Mesendoderm (in vitro differentiated cells): ENCODE data around the gene BPIFB2.
A peak's percentile ranks its signal among the peaks of the same experiment; 100 is the strongest.

ENCODE experiments used
- DNase-seq: peaks from one replicate; pipeline ENCODE4 v3.0.0; 2013
- H2AK5ac ChIP-seq: 2 replicates; pipeline ENCODE4 v1.6.1; 2013; ENCODE audit warnings: low read length, inconsistent platforms
- H2BK120ac ChIP-seq: 2 replicates; pipeline ENCODE4 v1.6.1; 2013; ENCODE audit warnings: low read depth, mild to moderate bottlenecking, low read length, moderate library complexity, mixed read lengths
- H2BK15ac ChIP-seq: replicated peaks from 2 replicates; pipeline ENCODE4 v1.6.1; 2013; ENCODE audit warnings: low read depth, mild to moderate bottlenecking, moderate library complexity
- H2BK5ac ChIP-seq: 2 replicates; pipeline ENCODE4 v1.6.1; 2013; ENCODE audit warnings: low read length, inconsistent platforms
- H3K18ac ChIP-seq: 2 replicates; pipeline ENCODE4 v1.6.1; 2013; ENCODE audit warnings: mild to moderate bottlenecking, low read length, mixed read lengths
- H3K23ac ChIP-seq: one replicate; pipeline ENCODE4 v1.6.1; 2013; ENCODE audit warnings: low read length
- H3K27ac ChIP-seq: 2 replicates; pipeline ENCODE4 v1.5.1; 2013; ENCODE audit warnings: low read depth, mild to moderate bottlenecking, inconsistent platforms, low read length, moderate library complexity
- H3K27me3 ChIP-seq: 2 replicates; pipeline ENCODE4 v1.6.1; 2013; ENCODE audit warnings: low read length, control low read depth, mild to moderate bottlenecking, inconsistent platforms; ENCODE audit not compliant: insufficient read depth, poor library complexity
- H3K36me3 ChIP-seq: 2 replicates; pipeline ENCODE4 v1.6.1; 2013; ENCODE audit warnings: low read length, inconsistent platforms; ENCODE audit not compliant: control insufficient read depth, insufficient read depth
- H3K4ac ChIP-seq: one replicate; pipeline ENCODE4 v1.6.1; 2013; ENCODE audit warnings: low read depth, mild to moderate bottlenecking, low read length, moderate library complexity
- H3K4me1 ChIP-seq: 2 replicates; pipeline ENCODE4 v1.6.1; 2013; ENCODE audit warnings: low read depth, low read length, inconsistent platforms; ENCODE audit not compliant: control insufficient read depth
- H3K4me2 ChIP-seq: 2 replicates; pipeline ENCODE4 v1.6.1; 2013; ENCODE audit warnings: low read length
- H3K4me3 ChIP-seq: 2 replicates; pipeline ENCODE4 v1.5.1; 2013; ENCODE audit warnings: mild to moderate bottlenecking, low read length
- H3K56ac ChIP-seq: one replicate; pipeline ENCODE4 v1.6.1; 2013; ENCODE audit warnings: low read length
- H3K79me1 ChIP-seq: 2 replicates; pipeline ENCODE4 v1.6.1; 2013; ENCODE audit warnings: low read length, inconsistent platforms
- H3K79me2 ChIP-seq: 2 replicates; pipeline ENCODE4 v1.6.1; 2013; ENCODE audit warnings: mild to moderate bottlenecking, low read length; ENCODE audit not compliant: control insufficient read depth, insufficient read depth
- H3K9ac ChIP-seq: 2 replicates; pipeline ENCODE4 v1.6.1; 2013; ENCODE audit warnings: low read length, inconsistent platforms
- H4K5ac ChIP-seq: one replicate; pipeline ENCODE4 v1.6.1; 2013; ENCODE audit warnings: low read length
- H4K8ac ChIP-seq: one replicate; pipeline ENCODE4 v1.6.1; 2013; ENCODE audit warnings: low read depth, mild to moderate bottlenecking, control low read depth, low read length, moderate library complexity
- WGBS: extraction: QIAGEN DNeasy Blood & Tissue Kit; methylation state at CpG from one replicate; pipeline ENCODE4 v1.1.7; 2013; ENCODE audit warnings: low lambda C conversion rate, missing lambda C conversion rate; ENCODE audit not compliant: insufficient coverage; ENCODE audit errors: extremely low coverage; 5-methylcytosine and 5-hydroxymethylcytosine counted together

Gene BPIFB2

GRCh38 chr20:32978009-32978335, 29.5 kb upstream of the BPIFB2 start:
- Histone ChIP-seq H3K27me3 (no peaks in the 10 kb centered on the region), H3K79me1 (no peaks in the 10 kb centered on the region), H3K9ac (peak overlapping the region; percentile 40), H2AK5ac (peak overlapping the region; percentile 7), H3K4me1 (peaks cover 21% of the 10 kb centered on the region), H3K36me3 (no peaks in the 10 kb centered on the region), H3K56ac (peak overlapping the region; percentile 89), H3K79me2 (no peaks in the 10 kb centered on the region), H4K8ac (no peak overlapping the region), H3K27ac (peak overlapping the region; percentile 0), H3K18ac (peak overlapping the region; percentile 13), H4K5ac (peak overlapping the region; percentile 95), H3K4me3 (no peak overlapping the region), H3K4me2 (no peak overlapping the region), H3K23ac (peak overlapping the region; percentile 11), H3K4ac (peak overlapping the region; percentile 39), H2BK120ac (peak overlapping the region; percentile 2), H2BK15ac (no peak overlapping the region), H2BK5ac (peak overlapping the region; percentile 97)
- no CpG with 5 or more reads among the region's 7 CpGs for WGBS
- DNase-seq = no peak

DNA sequence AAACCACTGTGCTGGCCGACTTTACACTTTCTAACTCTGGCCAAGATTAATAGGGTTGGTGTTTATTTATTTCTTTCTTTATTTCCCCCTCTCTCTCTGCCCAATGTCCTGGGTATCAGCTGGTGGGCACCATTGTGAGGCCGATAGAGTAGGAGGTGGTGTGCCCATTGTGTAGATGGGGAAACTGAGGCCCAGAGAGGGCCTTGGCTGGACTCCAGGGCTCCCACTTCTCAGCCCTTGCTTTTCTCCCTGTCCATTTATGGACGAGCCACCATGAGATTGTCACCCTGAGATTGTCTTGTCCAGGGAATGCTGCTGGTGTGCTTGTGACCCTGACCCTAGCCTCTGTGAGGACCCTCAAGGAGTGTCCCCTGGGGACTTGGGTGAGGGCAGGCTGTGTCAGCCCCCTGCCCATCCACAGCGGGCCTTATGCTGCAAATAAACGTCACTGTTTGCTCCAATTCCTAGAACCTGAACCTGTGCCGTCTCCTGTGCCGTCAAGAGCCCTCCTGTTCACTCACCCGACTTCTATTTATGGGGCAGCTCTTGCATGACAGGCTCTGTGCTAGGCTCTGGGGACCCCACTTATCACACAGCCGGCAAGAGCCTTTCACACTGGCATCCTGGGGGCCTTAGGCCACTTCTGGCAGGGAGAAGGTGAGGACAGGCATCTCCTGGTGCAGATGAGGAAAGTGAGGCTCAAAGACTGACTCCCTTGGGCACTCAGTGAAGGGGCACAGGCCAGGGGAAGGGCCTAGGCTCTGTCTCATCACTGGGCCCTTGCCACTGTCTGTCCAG, 28.1 kb upstream of the BPIFB2 start:
- Histone ChIP-seq H3K9ac (no peak overlapping the region), H3K36me3 (no peaks in the 10 kb centered on the region), H3K79me2 (no peaks in the 10 kb centered on the region), H3K4ac (no peak overlapping the region), H3K4me2 (no peak overlapping the region), H3K4me3 (no peak overlapping the region), H2AK5ac (peak overlapping the region; percentile 80), H4K5ac (no peak overlapping the region), H3K23ac (no peak overlapping the region), H3K56ac (peak overlapping the region; percentile 68), H2BK5ac (no peak overlapping the region), H4K8ac (no peak overlapping the region), H3K27ac (no peak overlapping the region), H3K27me3 (no peaks in the 10 kb centered on the region), H3K4me1 (peaks cover 14% of the 10 kb centered on the region), H2BK15ac (no peak overlapping the region), H3K79me1 (no peaks in the 10 kb centered on the region), H2BK120ac (peak overlapping the region; percentile 16), H3K18ac (peak overlapping the region; percentile 65)
- DNase-seq = no peak
- no CpG with 5 or more reads among the region's 9 CpGs for WGBS

GRCh38 chr20:32980131-32980941, 27.2 kb upstream of the BPIFB2 start:
- DNase-seq = no peak
- H3K56ac ChIP-seq = peak overlapping the region; percentile 9
- no CpG with 5 or more reads among the region's 19 CpGs for WGBS

DNA sequence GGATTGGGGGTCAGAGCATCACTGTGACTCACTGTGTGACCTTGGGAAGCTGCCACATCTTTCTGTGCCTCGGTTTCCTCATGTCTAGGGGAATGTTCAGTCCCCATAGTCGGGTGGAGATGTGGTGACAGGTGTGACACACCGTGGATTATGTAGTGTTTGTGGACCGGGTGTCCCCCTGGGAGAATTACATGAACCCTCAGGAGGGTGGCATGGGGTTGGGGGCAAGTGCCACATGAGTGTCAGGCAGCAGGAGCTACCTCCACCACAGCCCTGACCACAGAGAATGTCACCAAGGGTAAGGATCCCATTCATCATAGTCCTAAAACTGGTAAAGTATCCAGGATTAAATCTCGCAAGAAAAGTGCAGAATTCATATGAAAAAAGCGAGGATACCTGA, 26.5 kb upstream of the BPIFB2 start:
- no peak overlapping the region for H3K18ac ChIP-seq
- peak overlapping the region; percentile 65 for H3K56ac ChIP-seq
- H2BK15ac ChIP-seq = no peak overlapping the region
- H3K4me1 ChIP-seq = peaks cover 10% of the 10 kb centered on the region
- H3K4me3 ChIP-seq = no peak overlapping the region
- H3K79me1 ChIP-seq = no peaks in the 10 kb centered on the region
- H2AK5ac ChIP-seq = peak overlapping the region; percentile 79
- H3K9ac ChIP-seq = no peak overlapping the region
- H3K23ac ChIP-seq = no peak overlapping the region
- no peak overlapping the region for H4K8ac ChIP-seq
- no peaks in the 10 kb centered on the region for H3K36me3 ChIP-seq
- no peak overlapping the region for H4K5ac ChIP-seq
- WGBS = no CpG with 5 or more reads among the region's 6 CpGs
- H2BK120ac ChIP-seq = no peak overlapping the region
- peak overlapping the region; percentile 64 for H3K4ac ChIP-seq
- H3K27ac ChIP-seq = no peak overlapping the region
- H3K4me2 ChIP-seq = no peak overlapping the region
- H3K79me2 ChIP-seq = no peaks in the 10 kb centered on the region
- no peak for DNase-seq
- no peaks in the 10 kb centered on the region for H3K27me3 ChIP-seq
- no peak overlapping the region for H2BK5ac ChIP-seq

More at GRCh38 chr20:32980131-32980941, 27.2 kb upstream of the BPIFB2 start:
- no peak overlapping the region for H3K4me2 ChIP-seq
- no peak overlapping the region for H3K9ac ChIP-seq
- H3K4me1 ChIP-seq = peaks cover 15% of the 10 kb centered on the region
- H3K27me3 ChIP-seq = no peaks in the 10 kb centered on the region
- no peak overlapping the region for H4K5ac ChIP-seq
- no peak overlapping the region for H3K23ac ChIP-seq
- H2AK5ac ChIP-seq = peak overlapping the region; percentile 79
- H3K36me3 ChIP-seq = no peaks in the 10 kb centered on the region
- H3K79me1 ChIP-seq = no peaks in the 10 kb centered on the region
- no peak overlapping the region for H4K8ac ChIP-seq
- peak overlapping the region; percentile 54 for H2BK120ac ChIP-seq
- H3K18ac ChIP-seq = peak overlapping the region; percentile 40
- H3K4me3 ChIP-seq = no peak overlapping the region
- no peak overlapping the region for H2BK15ac ChIP-seq
- H3K27ac ChIP-seq = no peak overlapping the region
- H3K79me2 ChIP-seq = no peaks in the 10 kb centered on the region
- H3K4ac ChIP-seq = peak overlapping the region; percentile 64
- peak overlapping the region; percentile 54 for H2BK5ac ChIP-seq

DNA sequence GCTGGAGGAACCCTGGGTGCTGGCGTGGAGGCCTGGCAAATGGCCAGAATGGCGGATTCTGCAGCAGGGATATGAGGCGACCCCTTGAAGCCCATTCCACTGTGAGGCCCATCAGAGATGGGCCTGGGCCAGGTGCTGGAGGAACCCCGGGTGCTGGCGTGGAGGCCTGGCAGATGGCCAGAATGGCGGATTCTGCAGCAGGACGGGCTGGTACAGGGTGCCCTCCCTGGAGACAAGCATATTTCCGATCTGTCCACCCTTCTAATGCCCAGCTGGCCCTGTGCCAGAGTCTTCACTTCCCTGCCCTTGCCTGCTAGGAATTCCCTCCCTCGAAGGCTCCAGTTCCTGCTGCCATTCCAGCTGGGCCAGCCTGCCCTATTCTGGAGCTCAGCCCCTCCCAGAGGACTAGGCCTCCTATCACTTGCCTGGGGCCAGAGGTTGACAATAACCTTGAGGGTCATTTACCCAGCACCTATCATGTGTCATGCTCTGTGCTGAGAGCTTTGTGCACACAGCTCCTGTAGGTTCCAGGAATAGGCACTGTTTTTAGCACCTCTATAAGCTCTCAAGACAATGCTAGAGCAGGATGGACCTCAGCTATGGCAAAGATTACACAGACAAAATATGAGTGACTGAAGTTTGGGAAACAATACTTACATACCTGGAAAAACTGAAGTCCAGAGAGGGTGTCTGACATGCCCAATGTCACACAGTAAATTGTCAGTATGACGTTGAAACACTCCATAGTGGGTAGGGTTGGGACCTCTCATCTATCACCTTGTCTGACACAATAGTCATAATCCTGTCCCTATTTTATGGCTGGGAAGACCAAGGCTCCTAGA, 24.7 kb upstream of the BPIFB2 start:
- no peak overlapping the region for H3K4me3 ChIP-seq
- H3K36me3 ChIP-seq = no peaks in the 10 kb centered on the region
- peak; percentile 50 for DNase-seq
- peak overlapping the region; percentile 31 for H2BK5ac ChIP-seq
- peak overlapping the region; percentile 16 for H3K18ac ChIP-seq
- H3K27ac ChIP-seq = no peak overlapping the region
- no peak overlapping the region for H4K8ac ChIP-seq
- peak overlapping the region; percentile 17 for H3K9ac ChIP-seq
- peaks cover 5% of the 10 kb centered on the region for H3K4me1 ChIP-seq
- H2AK5ac ChIP-seq = peak overlapping the region; percentile 90
- no CpG with 5 or more reads among the region's 10 CpGs for WGBS
- peak overlapping the region; percentile 66 for H3K56ac ChIP-seq
- H3K4ac ChIP-seq = peak overlapping the region; percentile 28
- no peak overlapping the region for H3K23ac ChIP-seq
- H3K27me3 ChIP-seq = no peaks in the 10 kb centered on the region
- no peaks in the 10 kb centered on the region for H3K79me1 ChIP-seq
- H2BK120ac ChIP-seq = no peak overlapping the region
- peak overlapping the region; percentile 1 for H2BK15ac ChIP-seq
- H3K4me2 ChIP-seq = no peak overlapping the region
- no peak overlapping the region for H4K5ac ChIP-seq
- H3K79me2 ChIP-seq = no peaks in the 10 kb centered on the region
